Stimulated activated memory B cell treated with anti-CD40 and anti-IgM and Interleukin-4, amounts not matched to agents 10 μg/mL and 1 μg/mL and 100 μg/mL, for 72 hours (primary cell): Measurements from ENCODE around the gene ZBTB7C.
"Not testable (repeated sequence)": the region's sequence is repeated elsewhere in the genome, so short reads cannot be mapped to it uniquely, and the experiment has no call there.

ENCODE experiments used
- ATAC-seq: fragments of 150-1000 bp; cut with Tn5 transposase; 2 replicates; pipeline ENCODE4 v1.10.0; 2021
- H3K27ac Mint-ChIP-seq: one replicate; pipeline ENCODE4 v1.8.0; 2022; ENCODE audit warnings: mild to moderate bottlenecking, mixed read lengths
- H3K27me3 Mint-ChIP-seq: one replicate; pipeline ENCODE4 v1.8.0; 2022; ENCODE audit warnings: mixed read lengths
- H3K36me3 Mint-ChIP-seq: one replicate; pipeline ENCODE4 v1.8.0; 2022; ENCODE audit warnings: mixed read lengths
- H3K4me1 Mint-ChIP-seq: one replicate; pipeline ENCODE4 v1.8.0; 2022; ENCODE audit warnings: mixed read lengths
- H3K4me3 Mint-ChIP-seq: one replicate; pipeline ENCODE4 v1.8.0; 2022; ENCODE audit warnings: mild to moderate bottlenecking, moderate library complexity, mixed read lengths
- H3K9me3 Mint-ChIP-seq: one replicate; pipeline ENCODE4 v1.8.0; 2022; ENCODE audit warnings: mixed read lengths

Gene ZBTB7C

GRCh38 chr18:48408727-48409590 lies at the start of gene ZBTB7C:
Gene ZBTB7C, minus strand, starts transcription at chr18:48409383.
- Mint-ChIP-seq H3K36me3 (no peaks in the 10 kb centered on the region), H3K27me3 (peaks cover 70% of the 10 kb centered on the region), H3K27ac (no peak within 1 kb of the TSS), H3K4me3 (peak within 1 kb of the TSS; percentile 66), H3K9me3 (peaks cover 3% of the 10 kb centered on the region), H3K4me1 (peaks cover 18% of the 10 kb centered on the region)
- ATAC-seq, result no peak

GRCh38 chr18:48456838-48457237 lies 47.7 kb upstream of the ZBTB7C start:
- H3K9me3 Mint-ChIP-seq, result no peaks in the 10 kb centered on the region
- no peak overlapping the region for H3K27ac Mint-ChIP-seq

GRCh38 chr18:48455555-48456478 lies 46.6 kb upstream of the ZBTB7C start:
- Mint-ChIP-seq H3K4me1 (no peaks in the 10 kb centered on the region), H3K27ac (no peak overlapping the region), H3K27me3 (peaks cover 41% of the 10 kb centered on the region), H3K36me3 (no peaks in the 10 kb centered on the region), H3K9me3 (no peaks in the 10 kb centered on the region), H3K4me3 (no peak overlapping the region)
- ATAC-seq, result no peak

More at GRCh38 chr18:48456838-48457237, 47.7 kb upstream of the ZBTB7C start:
- Mint-ChIP-seq H3K4me1 (no peaks in the 10 kb centered on the region), H3K27me3 (peaks cover 39% of the 10 kb centered on the region), H3K36me3 (no peaks in the 10 kb centered on the region), H3K4me3 (no peak overlapping the region)
- ATAC-seq, result no peak

- Mint-ChIP-seq H3K9me3 (no peaks in the 10 kb centered on the region), H3K4me3 (no peak overlapping the region), H3K4me1 (no peaks in the 10 kb centered on the region), H3K36me3 (no peaks in the 10 kb centered on the region), H3K27me3 (peaks cover 49% of the 10 kb centered on the region), H3K27ac (no peak overlapping the region)
- ATAC-seq, result no peak
These were observed 45.1 kb upstream of the ZBTB7C start for GRCh38 chr18:48454261-48454757.

GRCh38 chr18:48453330-48454066 lies 44.3 kb upstream of the ZBTB7C start:
- H3K27me3 Mint-ChIP-seq, result peaks cover 49% of the 10 kb centered on the region
- no peaks in the 10 kb centered on the region for H3K36me3 Mint-ChIP-seq
- no peak overlapping the region for H3K27ac Mint-ChIP-seq
- ATAC-seq, result no peak
- no peak overlapping the region for H3K4me3 Mint-ChIP-seq
- H3K4me1 Mint-ChIP-seq, result no peaks in the 10 kb centered on the region
- H3K9me3 Mint-ChIP-seq, result no peaks in the 10 kb centered on the region

GRCh38 chr18:48452861-48453323 lies 43.7 kb upstream of the ZBTB7C start:
- no peaks in the 10 kb centered on the region for H3K9me3 Mint-ChIP-seq
- no peak for ATAC-seq
- no peaks in the 10 kb centered on the region for H3K4me1 Mint-ChIP-seq
- no peaks in the 10 kb centered on the region for H3K36me3 Mint-ChIP-seq
- peaks cover 49% of the 10 kb centered on the region for H3K27me3 Mint-ChIP-seq
- H3K27ac Mint-ChIP-seq, result no peak overlapping the region
- H3K4me3 Mint-ChIP-seq, result no peak overlapping the region

- peaks cover 36% of the 10 kb centered on the region for H3K27me3 Mint-ChIP-seq
- H3K36me3 Mint-ChIP-seq, result no peaks in the 10 kb centered on the region
- H3K4me3 Mint-ChIP-seq, result no peak overlapping the region
- H3K9me3 Mint-ChIP-seq, result no peaks in the 10 kb centered on the region
- H3K27ac Mint-ChIP-seq, result no peak overlapping the region
- ATAC-seq, result no peak
- peaks cover 6% of the 10 kb centered on the region for H3K4me1 Mint-ChIP-seq
These were observed 41.5 kb upstream of the ZBTB7C start for GRCh38 chr18:48450685-48451084.

- peaks cover 24% of the 10 kb centered on the region for H3K27me3 Mint-ChIP-seq
- peak; percentile 70 for ATAC-seq
- H3K27ac Mint-ChIP-seq, result no peak overlapping the region
- no peaks in the 10 kb centered on the region for H3K9me3 Mint-ChIP-seq
- no peak overlapping the region for H3K4me3 Mint-ChIP-seq
- H3K36me3 Mint-ChIP-seq, result no peaks in the 10 kb centered on the region
- H3K4me1 Mint-ChIP-seq, result peaks cover 6% of the 10 kb centered on the region
These were observed 37.5 kb upstream of the ZBTB7C start for GRCh38 chr18:48446582-48447225.

- Mint-ChIP-seq H3K4me3 (no peak overlapping the region), H3K36me3 (no peaks in the 10 kb centered on the region), H3K27ac (no peak overlapping the region), H3K27me3 (peaks cover 26% of the 10 kb centered on the region), H3K9me3 (no peaks in the 10 kb centered on the region), H3K4me1 (peaks cover 6% of the 10 kb centered on the region)
- ATAC-seq, result peak; percentile 64
These were observed 36.4 kb upstream of the ZBTB7C start for GRCh38 chr18:48445540-48445939.

GRCh38 chr18:48442761-48443160 lies 33.6 kb upstream of the ZBTB7C start:
- Mint-ChIP-seq H3K4me3 (no peak overlapping the region), H3K4me1 (peaks cover 6% of the 10 kb centered on the region), H3K27ac (no peak overlapping the region), H3K9me3 (no peaks in the 10 kb centered on the region), H3K36me3 (no peaks in the 10 kb centered on the region), H3K27me3 (peaks cover 43% of the 10 kb centered on the region)
- ATAC-seq, result no peak

- Mint-ChIP-seq H3K27me3 (peaks cover 53% of the 10 kb centered on the region), H3K36me3 (no peaks in the 10 kb centered on the region), H3K4me1 (peaks cover 1% of the 10 kb centered on the region)
These were observed 32.3 kb upstream of the ZBTB7C start for GRCh38 chr18:48441405-48441881.

GRCh38 chr18:48440924-48441323 lies 31.7 kb upstream of the ZBTB7C start:
- Mint-ChIP-seq H3K4me3 (no peak overlapping the region), H3K36me3 (no peaks in the 10 kb centered on the region), H3K27me3 (peaks cover 53% of the 10 kb centered on the region), H3K4me1 (no peaks in the 10 kb centered on the region), H3K27ac (no peak overlapping the region), H3K9me3 (no peaks in the 10 kb centered on the region)
- no peak for ATAC-seq

More at GRCh38 chr18:48441405-48441881, 32.3 kb upstream of the ZBTB7C start:
- Mint-ChIP-seq H3K27ac (no peak overlapping the region), H3K9me3 (no peaks in the 10 kb centered on the region), H3K4me3 (no peak overlapping the region)
- ATAC-seq, result no peak

- H3K9me3 Mint-ChIP-seq, result no peaks in the 10 kb centered on the region
- H3K4me1 Mint-ChIP-seq, result no peaks in the 10 kb centered on the region
- H3K4me3 Mint-ChIP-seq, result no peak overlapping the region
- peaks cover 41% of the 10 kb centered on the region for H3K27me3 Mint-ChIP-seq
- no peak overlapping the region for H3K27ac Mint-ChIP-seq
- no peak for ATAC-seq
- no peaks in the 10 kb centered on the region for H3K36me3 Mint-ChIP-seq
These were observed 27.7 kb upstream of the ZBTB7C start for GRCh38 chr18:48436907-48437306.

GRCh38 chr18:48434382-48434781 lies 25.2 kb upstream of the ZBTB7C start:
- not testable (repeated sequence) for H3K27ac Mint-ChIP-seq, H3K36me3 Mint-ChIP-seq, ATAC-seq, H3K9me3 Mint-ChIP-seq, H3K4me3 Mint-ChIP-seq, H3K4me1 Mint-ChIP-seq
- H3K27me3 Mint-ChIP-seq, result peaks cover 37% of the 10 kb centered on the region
